ENCODE results near the gene RARS1.
"Not testable (repeated sequence)": the region's sequence is repeated elsewhere in the genome, so short reads cannot be mapped to it uniquely, and the experiment has no call there.

RARS1 gene

DNA sequence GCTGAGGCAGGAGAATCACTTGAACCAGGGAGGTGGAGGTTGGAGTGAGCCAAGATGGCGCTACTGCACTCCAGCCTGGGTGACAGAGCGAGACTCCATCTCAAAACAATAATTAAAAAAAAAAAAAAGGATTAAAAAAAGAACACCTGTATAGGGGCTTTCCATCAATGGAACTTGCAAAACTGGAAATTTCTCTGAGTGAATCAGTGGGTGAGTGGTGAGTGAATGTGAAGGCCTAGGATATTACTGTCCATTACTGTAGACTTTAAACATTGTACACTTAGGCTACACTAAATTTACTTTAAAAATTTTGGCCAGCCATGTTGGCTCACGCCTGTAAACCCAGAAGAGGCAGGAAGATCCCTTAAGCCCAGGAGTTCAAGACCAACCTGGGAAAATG is 5.7 kb upstream of the RARS1 start:
- FAIRE-seq = no peak
- DNase-seq (ENCODE audit: low spot score) = no peak

GRCh38 chr5:168481330-168481788 is 4.9 kb upstream of the RARS1 start:
- FAIRE-seq (no peak), DNase-seq (ENCODE audit: low spot score) (no peak)

GRCh38 chr5:168482361-168482760 is 3.9 kb upstream of the RARS1 start:
- FAIRE-seq = no peak
- DNase-seq (ENCODE audit: low spot score) = no peak

DNA sequence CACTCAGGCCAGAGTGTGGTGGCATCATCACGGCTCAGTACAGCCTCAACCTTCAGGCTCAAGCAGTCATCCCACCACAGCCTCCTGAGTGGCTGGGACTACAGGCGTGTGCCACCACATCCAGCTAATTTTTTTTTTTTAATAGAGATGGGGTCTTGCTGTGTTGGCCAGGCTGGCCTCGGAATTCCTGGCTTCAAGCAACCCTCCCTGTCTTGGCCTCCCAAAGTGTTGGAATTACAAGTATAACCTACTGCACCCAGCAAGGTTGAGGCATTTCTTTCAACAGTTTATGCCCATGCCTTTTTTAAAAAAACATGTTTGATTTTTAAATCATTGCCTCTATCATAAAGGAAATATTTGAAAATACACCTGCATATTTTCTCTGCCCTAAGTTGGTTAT is 2.8 kb downstream of the RARS1 start:
- DNase-seq (ENCODE audit: low spot score) (no peak), FAIRE-seq (no peak)

- FAIRE-seq = no peak
- no peak for DNase-seq (ENCODE audit: low spot score)
Observed at GRCh38 chr5:168494057-168494555, 7.8 kb downstream of the RARS1 start.

GRCh38 chr5:168502563-168503237 is 16.4 kb downstream of the RARS1 start:
- FAIRE-seq = no peak
- no peak for DNase-seq (ENCODE audit: low spot score)

DNA sequence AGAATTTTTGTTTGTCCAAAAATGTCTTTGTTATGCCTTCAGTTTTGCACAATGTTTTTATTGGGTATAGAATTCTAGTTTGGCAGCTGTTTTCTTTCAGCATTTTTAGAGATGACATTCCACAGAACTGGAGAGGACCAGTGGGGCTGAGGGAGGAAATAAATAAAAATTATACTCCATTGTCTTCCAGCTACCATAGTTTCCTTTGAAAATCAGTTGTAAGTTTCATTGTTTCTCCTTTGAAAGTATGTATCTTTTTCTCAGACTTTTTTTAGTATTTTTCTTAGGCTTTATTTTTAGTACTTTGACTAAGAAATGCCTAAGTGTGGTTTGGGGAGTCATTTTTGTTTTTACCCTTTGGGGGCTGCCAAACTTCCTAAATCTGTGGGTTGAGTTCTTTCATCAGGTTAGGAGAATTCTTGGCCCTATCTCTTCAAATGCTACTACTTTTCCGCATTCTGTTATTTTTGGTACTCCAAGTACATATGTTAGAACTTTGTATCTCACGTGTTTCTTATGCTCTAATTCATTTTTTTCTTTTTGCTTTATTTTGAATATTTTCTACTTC is 27.7 kb downstream of the RARS1 start:
- FAIRE-seq (no peak), DNase-seq (ENCODE audit: low spot score) (no peak)

DNA sequence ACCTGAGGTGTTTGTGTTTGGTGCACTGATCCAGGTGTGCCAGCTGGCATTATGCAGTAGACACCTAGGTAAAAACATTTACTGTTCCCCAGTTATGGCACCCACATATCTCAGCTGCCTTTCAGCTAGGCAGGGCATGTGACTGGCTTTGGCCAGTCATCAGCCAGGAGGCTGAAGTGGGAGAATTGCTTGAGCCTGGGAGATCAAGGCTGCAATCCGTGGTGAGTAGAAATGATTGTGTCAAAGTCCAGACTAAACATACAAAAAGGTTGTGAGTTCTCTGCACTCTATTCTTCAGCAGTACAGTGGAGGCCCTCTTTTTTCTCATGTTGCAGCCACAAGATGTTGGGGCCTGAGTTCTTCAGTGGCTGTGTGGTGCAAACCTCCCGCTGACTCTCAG is 39.6 kb downstream of the RARS1 start:
- DNase-seq (ENCODE audit: low spot score) = no peak
- no peak for FAIRE-seq

DNA sequence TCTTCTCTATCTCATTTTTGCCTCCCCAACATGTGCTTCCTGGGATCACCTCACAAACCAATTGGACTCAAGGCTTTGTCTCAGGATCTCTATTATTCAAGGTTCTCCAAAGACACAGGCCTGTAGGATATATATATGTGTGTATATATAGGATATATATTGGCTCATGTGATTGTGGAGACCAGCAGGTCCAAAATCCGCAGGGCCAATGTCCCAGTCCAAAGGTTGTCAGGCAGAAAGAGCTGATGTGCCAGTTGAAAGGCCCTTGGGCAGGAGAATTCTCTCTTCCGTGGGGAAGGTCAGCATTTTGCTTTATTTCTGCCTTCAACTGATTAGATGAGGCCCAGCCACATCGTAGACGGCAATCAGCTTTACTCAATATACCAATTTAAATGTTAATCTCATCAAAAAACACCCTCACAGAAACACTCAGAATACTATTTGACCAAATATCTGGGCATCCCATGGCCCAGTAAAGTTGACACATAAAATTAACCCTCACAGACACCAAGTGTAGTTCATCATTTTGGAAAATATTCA is 41.6 kb downstream of the RARS1 start:
- FAIRE-seq = no peak

GRCh38 chr5:168528521-168529373 is 42.5 kb downstream of the RARS1 start, which contains the start of gene FBLL1:
Gene FBLL1 (plus strand): TSS chr5:168529305. CDS start chr5:168529505, 200 bp downstream.
- FAIRE-seq = no peak
- no peak for DNase-seq (ENCODE audit: low spot score)

More for the DNA sequence above, 41.6 kb downstream of the RARS1 start:
- DNase-seq (ENCODE audit: low spot score) = no peak

DNA sequence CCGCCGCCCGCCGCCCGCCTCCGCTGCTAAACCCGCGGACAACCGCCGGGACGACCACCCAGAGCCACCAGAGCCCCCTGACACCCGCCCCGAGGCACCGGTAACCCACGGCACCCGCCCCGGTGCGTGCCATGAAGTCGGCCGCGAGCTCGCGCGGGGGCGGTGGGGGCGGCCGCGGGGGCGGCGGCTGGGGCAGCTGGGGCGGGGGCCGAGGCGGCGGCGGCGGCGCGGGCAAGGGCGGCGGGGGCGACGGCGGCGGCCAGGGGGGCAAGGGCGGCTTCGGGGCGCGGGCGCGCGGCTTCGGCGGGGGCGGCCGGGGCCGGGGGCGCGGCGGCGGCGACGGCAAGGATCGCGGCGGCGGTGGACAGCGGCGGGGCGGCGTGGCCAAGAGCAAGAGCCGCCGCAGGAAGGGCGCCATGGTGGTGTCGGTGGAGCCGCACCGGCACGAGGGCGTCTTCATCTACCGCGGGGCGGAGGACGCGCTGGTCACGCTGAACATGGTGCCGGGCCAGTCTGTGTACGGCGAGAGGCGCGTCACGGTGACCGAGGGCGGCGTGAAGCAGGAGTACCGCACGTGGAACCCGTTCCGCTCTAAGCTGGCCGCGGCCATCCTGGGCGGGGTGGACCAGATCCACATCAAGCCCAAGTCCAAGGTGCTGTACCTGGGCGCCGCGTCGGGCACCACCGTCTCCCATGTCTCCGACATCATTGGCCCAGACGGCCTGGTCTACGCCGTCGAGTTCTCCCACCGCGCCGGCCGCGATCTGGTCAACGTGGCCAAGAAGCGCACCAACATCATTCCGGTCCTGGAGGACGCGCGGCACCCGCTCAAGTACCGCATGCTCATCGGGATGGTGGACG is 43.3 kb downstream of the RARS1 start:
- no peak for FAIRE-seq
- no peak for DNase-seq (ENCODE audit: low spot score)

GRCh38 chr5:168530621-168531150 is 44.4 kb downstream of the RARS1 start:
- DNase-seq (ENCODE audit: low spot score) (no peak), FAIRE-seq (no peak)

DNA sequence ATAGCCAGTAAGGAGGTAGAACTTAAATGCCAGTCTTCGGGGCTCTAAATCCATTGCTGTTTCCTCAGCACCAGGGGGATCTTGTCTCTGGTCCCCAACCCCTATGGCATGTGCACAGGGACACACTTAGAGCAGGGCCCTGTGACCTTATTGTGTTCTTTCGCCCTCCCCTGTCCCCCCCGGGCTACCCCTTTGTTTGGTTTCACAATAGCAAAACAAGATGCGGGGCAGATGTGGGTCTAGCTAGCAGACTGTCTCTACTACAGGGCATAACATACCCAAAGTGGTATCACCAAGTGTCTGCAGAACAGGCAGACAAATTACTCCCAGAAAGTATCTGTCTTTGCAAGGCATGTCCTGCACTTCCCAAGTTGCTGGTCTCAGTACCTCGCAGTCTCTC is 44.9 kb downstream of the RARS1 start:
- DNase-seq (ENCODE audit: low spot score) = no peak
- FAIRE-seq = no peak

DNA sequence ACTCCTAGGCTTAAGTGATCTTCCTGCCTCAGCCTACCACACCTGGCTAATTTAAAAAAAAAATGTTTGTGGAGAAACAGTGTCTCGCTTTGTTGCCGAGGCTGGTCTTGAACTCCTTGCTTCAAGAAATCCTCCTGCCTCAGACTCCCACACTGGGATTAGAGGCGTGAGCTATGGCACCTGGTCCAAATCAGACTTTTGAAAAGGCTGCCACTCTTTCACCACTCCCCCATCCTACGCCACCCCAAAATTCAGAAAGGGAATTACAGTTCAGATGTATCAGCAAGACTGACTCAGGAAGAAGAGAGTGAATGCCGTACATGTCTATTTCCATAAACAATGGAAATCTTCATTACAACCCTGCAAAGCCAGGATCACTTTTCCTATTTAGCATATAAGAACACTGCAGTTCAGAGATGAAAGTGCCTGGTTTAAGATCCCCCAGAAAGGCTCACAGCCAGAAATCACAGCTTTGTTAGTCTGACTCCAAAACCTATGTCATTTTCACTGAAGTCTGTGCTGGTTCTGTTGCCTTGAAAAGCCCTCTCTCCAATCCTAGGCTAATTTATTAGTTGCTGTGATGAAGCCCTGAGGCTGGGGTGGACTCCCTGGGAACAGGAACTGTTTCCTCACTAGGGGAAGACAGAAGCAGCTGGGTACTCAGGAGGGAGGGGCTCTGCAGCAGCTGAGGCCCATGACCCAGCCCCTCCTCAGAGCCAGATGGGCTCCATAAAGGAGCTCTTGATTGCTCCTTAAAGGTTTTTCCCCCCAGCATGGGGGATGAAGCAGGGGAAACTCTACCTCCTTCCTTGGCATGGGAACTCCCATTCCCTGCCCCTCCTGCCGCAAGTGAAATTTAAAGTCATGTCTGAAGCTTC is 46.0 kb downstream of the RARS1 start:
- FAIRE-seq (no peak), DNase-seq (ENCODE audit: low spot score) (no peak)

- not testable (repeated sequence) for DNase-seq (ENCODE audit: low spot score); FAIRE-seq
Observed at GRCh38 chr5:168534351-168534750, 48.1 kb downstream of the RARS1 start.

GRCh38 chr5:168537176-168537575 is 50.9 kb downstream of the RARS1 start:
- DNase-seq (ENCODE audit: low spot score) (no peak), FAIRE-seq (no peak)

GRCh38 chr5:168549554-168549953 is 63.3 kb downstream of the RARS1 start:
- FAIRE-seq (no peak), DNase-seq (ENCODE audit: low spot score) (no peak)

GRCh38 chr5:168550656-168551055 is 64.4 kb downstream of the RARS1 start:
- FAIRE-seq (no peak), DNase-seq (ENCODE audit: low spot score) (no peak)

DNA sequence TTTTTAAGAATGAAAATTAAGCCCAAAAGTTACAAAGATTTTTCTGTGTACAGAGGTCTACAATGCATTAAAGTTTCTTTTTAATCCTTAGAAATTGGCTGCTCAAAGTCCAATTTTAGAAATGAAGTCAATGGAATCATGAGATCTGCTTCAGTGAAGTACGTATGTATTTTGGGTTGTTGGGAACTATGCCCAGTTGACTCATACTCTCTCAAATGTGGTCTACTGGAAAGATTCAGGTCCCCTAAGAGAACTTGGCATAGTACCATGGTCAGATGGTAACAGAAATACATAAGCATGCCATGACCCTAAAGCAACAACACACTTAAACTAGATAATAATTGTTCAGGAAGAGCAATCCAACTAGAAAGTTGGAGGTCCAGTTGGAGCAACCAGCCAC is 65.9 kb downstream of the RARS1 start:
- no peak for FAIRE-seq

More for the DNA sequence above, 65.9 kb downstream of the RARS1 start:
- DNase-seq (ENCODE audit: low spot score) = no peak
